Measurements from ENCODE around the gene KNTC1. TPM values are rescaled to one million over a fixed set of nuclear protein-coding genes. Genes with fewer than 3 reads are reported as not detected.
"Not testable (repeated sequence)": the region's sequence is repeated elsewhere in the genome, so short reads cannot be mapped to it uniquely, and the experiment has no call there.

The KNTC1 gene
- total and polyA plus RNA-seq, 12 donors, result 2.0 to 8.1 (median 3.0) TPM

DNA sequence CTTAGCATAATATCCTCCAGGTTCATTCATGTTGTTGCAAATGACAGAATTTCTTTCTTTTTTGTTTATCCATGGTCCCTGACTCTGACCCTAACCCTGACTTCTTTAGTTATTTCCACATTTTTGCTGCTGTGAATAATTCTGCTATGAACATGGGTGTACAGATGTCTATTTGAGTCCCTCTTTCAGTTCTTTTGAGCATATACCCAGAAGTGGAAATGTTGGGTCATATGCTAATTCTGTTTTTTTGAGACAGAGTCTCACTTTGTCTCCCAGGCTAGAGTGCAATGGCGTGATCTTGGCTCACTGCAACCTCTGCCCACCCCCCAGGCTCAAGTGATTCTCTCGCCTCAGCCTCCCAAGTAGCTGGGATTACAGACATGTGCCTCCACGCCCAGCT, 33.1 kb downstream of the KNTC1 start:
- 92 to 97% methylated on average over 3 of the region's 3 CpGs for WGBS, 2 donors
- H3K36me3 ChIP-seq, result peaks cover 0 to 69% (median 12%) of the 10 kb centered on the region in 9 donors
- TF ChIP-seq, protein P1, sequence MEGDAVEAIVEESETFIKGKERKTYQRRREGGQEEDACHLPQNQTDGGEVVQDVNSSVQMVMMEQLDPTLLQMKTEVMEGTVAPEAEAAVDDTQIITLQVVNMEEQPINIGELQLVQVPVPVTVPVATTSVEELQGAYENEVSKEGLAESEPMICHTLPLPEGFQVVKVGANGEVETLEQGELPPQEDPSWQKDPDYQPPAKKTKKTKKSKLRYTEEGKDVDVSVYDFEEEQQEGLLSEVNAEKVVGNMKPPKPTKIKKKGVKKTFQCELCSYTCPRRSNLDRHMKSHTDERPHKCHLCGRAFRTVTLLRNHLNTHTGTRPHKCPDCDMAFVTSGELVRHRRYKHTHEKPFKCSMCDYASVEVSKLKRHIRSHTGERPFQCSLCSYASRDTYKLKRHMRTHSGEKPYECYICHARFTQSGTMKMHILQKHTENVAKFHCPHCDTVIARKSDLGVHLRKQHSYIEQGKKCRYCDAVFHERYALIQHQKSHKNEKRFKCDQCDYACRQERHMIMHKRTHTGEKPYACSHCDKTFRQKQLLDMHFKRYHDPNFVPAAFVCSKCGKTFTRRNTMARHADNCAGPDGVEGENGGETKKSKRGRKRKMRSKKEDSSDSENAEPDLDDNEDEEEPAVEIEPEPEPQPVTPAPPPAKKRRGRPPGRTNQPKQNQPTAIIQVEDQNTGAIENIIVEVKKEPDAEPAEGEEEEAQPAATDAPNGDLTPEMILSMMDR (IDR thresholded peaks at IDR 0.05), result no peak

GRCh38 chr12:122563361-122563760, 36.3 kb downstream of the KNTC1 start:
- Histone ChIP-seq H3K36me3 (peaks cover 0 to 74% (median 8%) of the 10 kb centered on the region in 9 donors), H3K4me3 (no peak overlapping the region), H3K4me1 (no peaks in the 10 kb centered on the region), H3K9me3 (peaks cover 0 to 4% (median 0%) of the 10 kb centered on the region in 11 donors), H3K27ac (no peak overlapping the region), H3K27me3 (no peaks in the 10 kb centered on the region)
- intact Hi-C loops (cut with DNase I), result no loop called here
- TF ChIP-seq, protein P1 (IDR thresholded peaks at IDR 0.05), result no peak
- 96 to 98% methylated on average over 4 of the region's 4 CpGs for WGBS, 2 donors
- no peak for ATAC-seq
- DNase-seq, result no peak

More for the DNA sequence above, 33.1 kb downstream of the KNTC1 start:
- DNase-seq (no peak), ATAC-seq (no peak)
- H3K4me1 ChIP-seq, result no peaks in the 10 kb centered on the region
- H3K9me3 ChIP-seq, result peaks cover 0 to 4% (median 0%) of the 10 kb centered on the region in 11 donors
- H3K4me3 ChIP-seq, result no peak overlapping the region
- no peak overlapping the region for H3K27ac ChIP-seq
- intact Hi-C loops (cut with DNase I), result no loop called here
- no peaks in the 10 kb centered on the region for H3K27me3 ChIP-seq

GRCh38 chr12:122566816-122567215, 39.8 kb downstream of the KNTC1 start:
- H3K27me3 ChIP-seq; ATAC-seq; H3K4me3 ChIP-seq; H3K9me3 ChIP-seq; intact Hi-C loops (cut with DNase I); DNase-seq; H3K4me1 ChIP-seq; H3K27ac ChIP-seq: not testable (repeated sequence)
- H3K36me3 ChIP-seq, result peaks cover 0 to 89% (median 0%) of the 10 kb centered on the region in 9 donors
- WGBS, 2 donors, result 95 to 99% methylated on average over 5 of the region's 5 CpGs

- no peaks in the 10 kb centered on the region for H3K27me3 ChIP-seq
- TF ChIP-seq, protein P1 (IDR thresholded peaks at IDR 0.05), result no peak
- 97 to 99% methylated on average over 5 of the region's 5 CpGs for WGBS, 2 donors
- no peak overlapping the region for H3K4me3 ChIP-seq
- no peak overlapping the region for H3K27ac ChIP-seq
- H3K36me3 ChIP-seq, result peaks cover 0 to 87% (median 3%) of the 10 kb centered on the region in 9 donors
- ATAC-seq, result no peak
- H3K9me3 ChIP-seq, result no peaks in the 10 kb centered on the region
- no peaks in the 10 kb centered on the region for H3K4me1 ChIP-seq
- DNase-seq, result no peak
- intact Hi-C loops (cut with DNase I), result no loop called here
Measured at GRCh38 chr12:122569288-122569687, 42.2 kb downstream of the KNTC1 start.

DNA sequence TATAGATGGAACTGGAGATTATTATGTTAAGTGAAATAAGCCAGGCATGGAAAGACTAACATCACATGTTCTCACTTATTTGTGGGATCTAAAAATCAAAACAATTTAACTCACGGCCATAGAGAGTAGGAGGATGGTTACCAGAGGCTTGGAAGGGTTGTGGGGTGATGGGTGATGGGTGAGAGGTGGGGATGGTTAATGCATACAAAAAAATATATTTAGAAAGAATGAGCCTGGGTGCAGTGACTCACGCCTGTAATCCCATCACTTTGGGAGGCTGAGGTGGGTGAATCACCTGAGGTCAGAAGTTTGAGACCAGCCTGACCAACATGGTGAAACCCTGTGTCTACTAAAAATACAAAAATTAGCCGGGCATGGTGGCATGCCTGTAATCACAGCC, 43.0 kb downstream of the KNTC1 start:
- 95 to 96% methylated on average over 3 of the region's 3 CpGs for WGBS, 2 donors
- H3K9me3 ChIP-seq; H3K4me1 ChIP-seq; intact Hi-C loops (cut with DNase I); H3K27me3 ChIP-seq; DNase-seq; ATAC-seq; H3K27ac ChIP-seq; H3K4me3 ChIP-seq: not testable (repeated sequence)
- H3K36me3 ChIP-seq, result peaks cover 0 to 88% (median 3%) of the 10 kb centered on the region in 9 donors

Data from heart right ventricle (tissue), 16 donors.